Right cardiac atrium (tissue), 5 donors: ENCODE results near the gene FAM83B. TPM values are rescaled to one million over a fixed set of nuclear protein-coding genes. Genes with fewer than 3 reads are reported as not detected.
"Not testable (repeated sequence)": the region's sequence is repeated elsewhere in the genome, so short reads cannot be mapped to it uniquely, and the experiment has no call there.

Experiments
- ATAC-seq, 2 donors: fragments of 200-7000 bp; cut with Tn5 transposase; one replicate each; pipeline versions ENCODE4 v1.8.0 to v1.9.1; 2020; ENCODE audit warnings: moderate library complexity in 2 of 2, mild to moderate bottlenecking in 1 of 2
- DNase-seq, 3 donors: peaks; one replicate each; pipeline ENCODE4 v3.0.0-alpha.2; 2020
- H3K27ac ChIP-seq: one replicate; pipeline ENCODE4 v1.5.1; 2013; ENCODE audit warnings: mild to moderate bottlenecking, low read length, control low read depth, moderate library complexity
- H3K27me3 ChIP-seq: one replicate; pipeline ENCODE4 v1.6.1; 2013; ENCODE audit not compliant: control insufficient read depth, insufficient read depth
- H3K4me1 ChIP-seq: one replicate; pipeline ENCODE4 v1.6.1; 2013; ENCODE audit warnings: low read length; ENCODE audit not compliant: control insufficient read depth, insufficient read depth
- H3K4me3 ChIP-seq: one replicate; pipeline ENCODE4 v1.5.1; 2013; ENCODE audit warnings: low read length, control low read depth
- H3K9me3 ChIP-seq: one replicate; pipeline ENCODE4 v1.6.1; 2013; ENCODE audit warnings: low read length; ENCODE audit not compliant: control insufficient read depth
- WGBS: extraction: QIAGEN DNeasy Blood & Tissue Kit; methylation state at CpG from one replicate; pipeline ENCODE4 v1.1.7; 2013; 5-methylcytosine and 5-hydroxymethylcytosine counted together
- intact Hi-C, 4 donors: fragments of 100-400 bp; cut with DNase I; formaldehyde crosslinking; loops; one replicate each; pipeline versions ENCODE4 v1.11.0 to v1.14.0; 2022 to 2023
- polyA plus RNA-seq: library from polyadenylated mRNA; stranded (reverse); fragments of 200-250 nt; gene quantifications from one replicate; pipeline ENCODE4 v1.2.3, GENCODE V29; 2013
- total RNA-seq, 4 donors: library from RNA; stranded (reverse); fragmentation: NEBNext Ultra II Directional; extraction: Animal tissue kit (Norgen Biotek cat#: 25700); gene quantifications; one replicate each; pipeline ENCODE4 v1.2.1, GENCODE V29; 2021
- donor health status: healthy with polysubstance abuse.
- donor health status: DM: no; HTN: yes; CAD: no.
- donor health status: DM: no; HTN: no; CAD: no.
- donor health status: DM: no; HTN: yes; CAD: no; lungs with severe emphysema.
- donor health status: DM: yes; HTN: yes; CAD: no.

FAM83B gene
- total and polyA plus RNA-seq, 5 donors: 1.5 to 13.3 (median 7.5) TPM

DNA sequence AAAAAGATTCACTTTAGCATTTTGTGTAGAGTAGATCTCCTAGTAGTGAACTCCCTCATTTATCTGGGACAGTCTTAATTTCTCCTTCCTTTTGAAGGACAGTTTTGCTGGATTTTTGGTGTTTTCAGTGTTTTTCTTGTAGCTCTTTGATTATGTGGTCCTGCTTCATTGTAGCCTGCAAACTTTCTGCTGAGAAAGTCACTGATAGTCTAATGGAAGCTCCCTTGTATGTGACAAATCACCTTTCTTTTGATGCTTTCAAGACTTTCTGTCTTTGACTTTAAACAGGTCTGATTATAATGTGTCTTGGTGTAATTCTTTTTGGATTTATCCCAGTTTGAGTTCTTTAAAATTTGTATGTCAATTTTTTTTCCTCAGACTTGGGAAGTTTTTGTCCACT is 86.1 kb downstream of the FAM83B start:
- Histone ChIP-seq H3K4me1 (no peaks in the 10 kb centered on the region), H3K27me3 (no peaks in the 10 kb centered on the region), H3K4me3 (no peak overlapping the region), H3K27ac (no peak overlapping the region), H3K9me3 (no peaks in the 10 kb centered on the region)
- intact Hi-C loops: no loop called here
- DNase-seq: no peak
- ATAC-seq: no peak

DNA sequence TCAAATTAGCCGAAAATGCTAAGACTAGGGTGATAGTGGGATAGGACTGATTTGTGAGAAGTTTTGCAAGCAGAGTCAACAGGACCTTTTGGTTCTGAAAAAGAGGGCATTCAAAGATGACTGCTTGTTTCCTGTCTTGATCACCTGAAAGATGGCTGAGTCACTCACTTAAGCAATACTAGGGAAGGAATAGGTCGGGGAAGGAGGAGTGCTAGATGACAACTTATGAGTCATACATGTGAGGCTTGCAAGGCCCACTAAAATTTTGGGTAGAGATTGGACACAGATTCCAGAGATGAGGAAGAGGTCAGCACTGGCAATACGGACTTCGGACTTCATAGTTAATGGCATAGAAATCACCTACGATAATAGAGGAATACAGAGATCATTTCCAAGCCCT is 89.2 kb downstream of the FAM83B start:
- Histone ChIP-seq H3K4me3 (no peak overlapping the region), H3K9me3 (no peaks in the 10 kb centered on the region), H3K27me3 (no peaks in the 10 kb centered on the region), H3K27ac (no peak overlapping the region), H3K4me1 (no peaks in the 10 kb centered on the region)
- intact Hi-C loops: no loop called here
- 90% methylated on average over 5 of the region's 5 CpGs for WGBS
- DNase-seq (no peak), ATAC-seq (no peak)

DNA sequence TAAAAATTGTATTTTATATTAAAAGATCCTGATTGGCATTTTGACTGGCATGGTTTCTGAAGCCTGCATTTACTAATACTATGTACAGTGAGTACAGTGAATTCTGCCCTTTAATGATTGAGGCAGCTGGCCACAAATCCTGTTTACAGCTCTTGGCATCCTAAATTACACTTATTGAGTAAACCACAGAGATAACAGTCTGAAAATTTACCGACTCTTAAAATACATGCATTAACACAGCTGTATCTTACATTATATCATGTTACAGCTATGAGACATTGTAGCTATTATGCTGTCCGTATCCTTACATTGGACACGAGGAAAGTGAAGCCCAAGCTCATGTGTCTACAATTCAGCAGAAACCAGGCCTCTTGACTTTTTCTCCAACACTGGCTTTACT is 90.8 kb downstream of the FAM83B start:
- H3K4me1 ChIP-seq: no peaks in the 10 kb centered on the region
- 87% methylated on average over 3 of the region's 3 CpGs for WGBS
- H3K27ac ChIP-seq: no peak overlapping the region
- H3K27me3 ChIP-seq: no peaks in the 10 kb centered on the region
- H3K9me3 ChIP-seq: no peaks in the 10 kb centered on the region
- ATAC-seq (no peak), DNase-seq (no peak)
- intact Hi-C loops: no loop called here
- H3K4me3 ChIP-seq: no peak overlapping the region

DNA sequence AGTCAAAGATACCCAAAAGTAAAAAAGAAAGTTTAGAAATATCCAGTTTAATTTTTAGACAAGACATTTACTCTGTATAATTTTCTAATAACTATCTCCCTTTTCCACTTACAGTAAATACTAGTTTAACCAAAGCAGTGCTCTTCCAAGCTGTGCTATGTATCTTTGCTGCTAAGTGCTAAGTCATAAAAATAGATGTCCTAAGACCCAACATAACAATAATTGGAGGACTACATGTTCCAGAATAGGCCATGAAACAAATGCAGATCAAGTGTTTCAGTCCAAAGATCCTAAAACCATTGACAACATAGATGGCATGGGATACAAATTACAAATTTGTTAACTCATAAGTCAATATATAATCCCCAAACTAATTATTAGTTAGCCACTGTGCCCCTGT is 111.1 kb downstream of the FAM83B start:
- H3K27ac ChIP-seq: no peak overlapping the region
- H3K27me3 ChIP-seq: no peaks in the 10 kb centered on the region
- intact Hi-C loops: no loop called here
- DNase-seq (no peak), ATAC-seq (peak in 1 of 2 donors; percentile 59)
- no peaks in the 10 kb centered on the region for H3K4me1 ChIP-seq
- no peak overlapping the region for H3K4me3 ChIP-seq
- H3K9me3 ChIP-seq: no peaks in the 10 kb centered on the region

DNA sequence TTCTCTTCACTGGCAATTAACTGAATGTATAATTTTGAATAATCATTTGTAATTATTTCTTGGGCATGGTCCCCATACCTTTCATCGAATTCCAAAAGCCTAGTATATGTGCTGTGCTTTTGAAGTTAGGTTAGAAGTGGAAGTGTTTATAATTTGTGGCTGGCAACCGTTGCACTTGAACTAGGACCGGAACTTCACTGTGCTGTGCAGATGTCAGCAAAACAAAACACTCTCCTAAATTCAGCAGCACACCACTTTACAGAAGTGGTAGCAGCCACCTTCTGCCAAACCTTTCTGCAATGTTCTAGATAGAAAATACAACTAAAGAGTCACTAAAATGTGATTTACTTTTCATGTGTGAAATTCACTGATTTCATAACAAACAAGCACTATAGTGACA is 111.9 kb downstream of the FAM83B start:
- Histone ChIP-seq H3K4me3 (no peak overlapping the region), H3K27me3 (no peaks in the 10 kb centered on the region), H3K4me1 (no peaks in the 10 kb centered on the region), H3K9me3 (no peaks in the 10 kb centered on the region), H3K27ac (no peak overlapping the region)
- WGBS: 41% methylated on average over 3 of the region's 3 CpGs
- no peak for DNase-seq
- peak; percentile 57 to 84 for ATAC-seq
- intact Hi-C loops: no loop called here

DNA sequence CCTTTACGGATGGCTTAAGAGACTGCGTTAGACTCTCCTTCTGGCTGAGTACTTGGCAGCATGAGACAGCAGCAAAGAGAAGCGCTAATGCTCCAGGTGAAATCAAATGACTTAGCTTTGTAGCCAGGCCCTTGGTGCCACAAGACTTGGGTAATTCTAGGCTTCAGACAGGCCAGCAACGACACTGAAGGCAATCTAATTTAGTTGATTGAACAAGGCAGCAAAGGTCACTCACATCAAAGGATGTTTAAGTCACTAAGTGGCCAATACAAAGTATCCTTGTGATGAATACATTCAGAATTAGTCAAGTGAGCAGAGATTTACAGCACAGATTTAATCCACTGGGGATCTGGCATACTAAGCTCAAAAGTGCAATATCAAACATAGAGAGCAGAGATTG is 113.2 kb downstream of the FAM83B start:
- ATAC-seq (no peak), DNase-seq (no peak)
- Histone ChIP-seq H3K4me3 (no peak overlapping the region), H3K4me1 (no peaks in the 10 kb centered on the region), H3K27ac (no peak overlapping the region), H3K27me3 (no peaks in the 10 kb centered on the region), H3K9me3 (no peaks in the 10 kb centered on the region)
- intact Hi-C loops: no loop called here
- WGBS: 84% methylated on average over 4 of the region's 4 CpGs

DNA sequence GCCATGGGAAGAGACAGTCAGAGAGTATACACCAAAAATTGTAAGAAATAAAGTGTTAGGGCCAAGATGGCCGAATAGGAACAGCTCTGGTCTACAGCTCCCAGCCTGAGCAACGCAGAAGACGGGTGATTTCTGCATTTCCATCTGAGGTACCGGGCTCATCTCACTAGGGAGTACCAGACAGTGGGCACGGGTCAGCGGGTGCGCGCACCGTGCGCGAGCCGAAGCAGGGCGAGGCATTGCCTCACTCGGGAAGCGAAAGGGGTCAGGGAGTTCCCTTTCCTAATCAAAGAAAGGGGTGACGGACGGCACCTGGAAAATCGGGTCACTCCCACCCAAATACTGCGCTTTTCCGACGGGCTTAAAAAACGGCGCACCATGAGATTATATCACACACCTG is 114.8 kb downstream of the FAM83B start:
- intact Hi-C loops, H3K4me3 ChIP-seq, H3K4me1 ChIP-seq, H3K27ac ChIP-seq, ATAC-seq, H3K9me3 ChIP-seq, H3K27me3 ChIP-seq, DNase-seq: not testable (repeated sequence)
- WGBS: 92% methylated on average over 23 of the region's 23 CpGs

DNA sequence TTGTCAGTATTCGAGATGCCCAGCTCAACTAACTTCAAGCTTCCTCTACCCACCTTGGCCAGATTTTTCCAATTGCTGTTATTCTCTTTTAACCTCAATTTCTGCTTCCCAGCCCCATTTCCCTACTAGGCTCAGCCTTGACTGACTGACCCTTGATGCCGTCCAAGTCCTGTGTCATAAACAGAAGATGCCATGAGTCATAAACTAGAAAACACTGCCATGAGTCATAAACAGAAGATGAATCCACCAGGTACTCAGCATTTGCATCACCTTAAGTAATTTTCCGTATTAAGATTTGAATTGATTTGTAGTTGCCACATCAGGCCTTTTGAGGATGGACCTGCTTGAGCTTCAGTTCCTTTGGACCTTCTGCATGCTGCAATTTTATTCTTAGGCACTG is 123.8 kb downstream of the FAM83B start:
- intact Hi-C loops: no loop called here
- Histone ChIP-seq H3K4me1 (no peaks in the 10 kb centered on the region), H3K27me3 (no peaks in the 10 kb centered on the region), H3K4me3 (no peak overlapping the region), H3K9me3 (no peaks in the 10 kb centered on the region), H3K27ac (no peak overlapping the region)
- DNase-seq (no peak), ATAC-seq (no peak)
- 84% methylated on average over 3 of the region's 3 CpGs for WGBS

DNA sequence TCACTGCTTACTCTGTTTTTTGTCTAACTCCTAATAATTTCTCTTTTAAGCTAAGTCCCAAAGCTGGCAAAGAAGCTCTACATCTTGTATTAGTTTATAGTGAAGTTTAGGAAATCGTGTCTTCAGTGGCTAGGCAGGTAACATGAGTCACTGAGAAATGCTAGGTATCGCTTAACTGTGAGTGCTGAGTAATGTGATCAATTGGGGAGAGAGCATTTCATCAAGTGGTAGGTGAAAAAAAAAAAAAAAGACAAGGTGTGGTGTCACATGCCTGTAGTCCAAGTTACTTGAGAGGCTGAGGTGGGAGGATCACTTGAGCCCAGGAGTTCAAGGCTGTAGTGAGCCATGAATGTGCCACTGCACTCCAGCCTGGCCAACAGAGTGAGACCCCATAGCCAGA is 125.3 kb downstream of the FAM83B start:
- ATAC-seq: no peak
- DNase-seq: no peak
- Histone ChIP-seq H3K4me1 (no peaks in the 10 kb centered on the region), H3K27ac (no peak overlapping the region), H3K27me3 (no peaks in the 10 kb centered on the region), H3K9me3 (no peaks in the 10 kb centered on the region), H3K4me3 (no peak overlapping the region)
- intact Hi-C loops: no loop called here
- 84% methylated on average over 2 of the region's 2 CpGs for WGBS

DNA sequence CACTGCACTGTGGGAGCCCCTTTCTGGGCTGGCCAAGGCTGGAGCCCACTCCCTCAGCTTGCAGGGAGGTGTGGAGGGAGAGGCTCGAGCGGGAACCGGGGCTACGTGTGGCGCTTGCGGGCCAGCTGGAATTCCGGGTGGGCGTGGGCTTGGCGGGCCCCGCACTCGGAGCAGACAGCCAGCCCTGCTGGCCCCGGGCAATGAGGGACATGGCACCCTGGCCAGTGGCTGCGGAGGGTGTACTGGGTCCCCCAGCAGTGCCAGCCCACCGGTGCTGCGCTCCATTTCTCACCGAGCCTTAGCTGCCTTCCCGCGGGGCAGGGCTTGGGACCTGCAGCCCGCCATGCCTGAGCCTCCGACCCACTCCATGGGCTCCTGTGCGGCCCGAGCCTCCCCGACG is 132.6 kb downstream of the FAM83B start:
- H3K27ac ChIP-seq, H3K27me3 ChIP-seq, intact Hi-C loops, H3K4me3 ChIP-seq, H3K9me3 ChIP-seq, H3K4me1 ChIP-seq, ATAC-seq: not testable (repeated sequence)
- 94% methylated on average over 24 of the region's 24 CpGs for WGBS
- DNase-seq: peak in 1 of 3 donors; percentile 46

DNA sequence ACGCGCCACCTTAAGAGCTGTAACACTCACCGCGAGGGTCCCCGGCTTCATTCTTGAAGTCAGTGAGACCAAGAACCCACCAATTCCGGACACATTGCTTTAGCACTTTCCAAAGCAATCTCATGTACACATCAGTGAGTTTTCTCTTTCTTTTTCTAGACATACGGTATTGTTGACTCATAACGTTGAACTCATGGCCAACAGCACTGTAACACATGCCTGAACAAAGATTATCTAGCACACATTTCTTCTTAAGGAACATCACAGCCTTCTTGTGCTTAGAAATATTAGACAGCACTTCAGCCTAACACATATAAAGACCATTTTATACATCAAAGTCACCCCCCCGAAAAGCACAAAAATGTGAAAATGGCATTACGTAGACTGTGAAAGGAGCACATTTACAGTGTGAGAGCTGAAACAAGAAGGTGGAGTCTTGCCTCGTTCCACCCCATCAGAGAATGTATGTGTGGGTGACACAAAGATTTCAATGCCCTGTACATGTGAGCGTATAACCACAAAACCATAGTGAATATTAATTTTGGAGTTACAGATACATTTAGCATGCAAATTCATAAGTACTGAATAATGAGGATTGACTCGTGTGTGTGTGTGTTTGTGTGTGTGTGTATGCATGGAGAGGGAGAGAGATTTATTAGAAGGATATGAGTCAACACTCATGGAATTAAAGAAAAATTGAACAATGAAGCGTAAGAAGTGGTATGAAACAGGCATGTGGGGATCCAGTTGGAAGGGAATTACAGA is 134.1 kb downstream of the FAM83B start:
- DNase-seq (no peak), ATAC-seq (no peak)
- Histone ChIP-seq H3K9me3 (no peaks in the 10 kb centered on the region), H3K4me3 (no peak overlapping the region), H3K4me1 (no peaks in the 10 kb centered on the region), H3K27ac (no peak overlapping the region), H3K27me3 (no peaks in the 10 kb centered on the region)
- intact Hi-C loops: no loop called here
- WGBS: 88% methylated on average over 14 of the region's 14 CpGs

DNA sequence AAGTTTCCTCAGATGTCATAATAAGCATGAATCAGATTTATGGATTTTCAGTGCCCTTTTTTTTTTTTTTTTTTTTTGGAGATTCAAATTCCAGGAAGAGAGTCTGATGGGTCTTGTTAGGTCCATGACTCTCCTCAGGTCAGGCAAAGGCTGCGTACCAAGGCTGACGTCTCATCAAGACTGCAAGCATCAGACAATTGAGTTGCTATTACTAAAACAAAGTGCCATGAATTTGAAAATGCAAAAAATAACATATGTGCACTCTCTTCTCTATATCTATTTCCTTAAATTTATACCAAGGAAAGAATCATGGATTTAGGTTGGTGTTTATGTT is 134.7 kb downstream of the FAM83B start:
- no peak for DNase-seq
- H3K4me1 ChIP-seq: no peaks in the 10 kb centered on the region
- intact Hi-C loops: no loop called here
- no peaks in the 10 kb centered on the region for H3K27me3 ChIP-seq
- H3K9me3 ChIP-seq: no peaks in the 10 kb centered on the region
- H3K27ac ChIP-seq: no peak overlapping the region
- no peak for ATAC-seq
- 92% methylated on average over 2 of the region's 2 CpGs for WGBS
- no peak overlapping the region for H3K4me3 ChIP-seq
